ENCODE results near the gene LZTS2. TPM values are rescaled to one million over a fixed set of nuclear protein-coding genes. Genes with fewer than 3 reads are reported as not detected.

LZTS2 gene
- total and polyA plus RNA-seq, 10 of the 15 experiments (the other 5 are each of a cell fraction or from before 2014, with no cell fraction given): 0.08 to 13.4 (median 7.2) TPM

DNA sequence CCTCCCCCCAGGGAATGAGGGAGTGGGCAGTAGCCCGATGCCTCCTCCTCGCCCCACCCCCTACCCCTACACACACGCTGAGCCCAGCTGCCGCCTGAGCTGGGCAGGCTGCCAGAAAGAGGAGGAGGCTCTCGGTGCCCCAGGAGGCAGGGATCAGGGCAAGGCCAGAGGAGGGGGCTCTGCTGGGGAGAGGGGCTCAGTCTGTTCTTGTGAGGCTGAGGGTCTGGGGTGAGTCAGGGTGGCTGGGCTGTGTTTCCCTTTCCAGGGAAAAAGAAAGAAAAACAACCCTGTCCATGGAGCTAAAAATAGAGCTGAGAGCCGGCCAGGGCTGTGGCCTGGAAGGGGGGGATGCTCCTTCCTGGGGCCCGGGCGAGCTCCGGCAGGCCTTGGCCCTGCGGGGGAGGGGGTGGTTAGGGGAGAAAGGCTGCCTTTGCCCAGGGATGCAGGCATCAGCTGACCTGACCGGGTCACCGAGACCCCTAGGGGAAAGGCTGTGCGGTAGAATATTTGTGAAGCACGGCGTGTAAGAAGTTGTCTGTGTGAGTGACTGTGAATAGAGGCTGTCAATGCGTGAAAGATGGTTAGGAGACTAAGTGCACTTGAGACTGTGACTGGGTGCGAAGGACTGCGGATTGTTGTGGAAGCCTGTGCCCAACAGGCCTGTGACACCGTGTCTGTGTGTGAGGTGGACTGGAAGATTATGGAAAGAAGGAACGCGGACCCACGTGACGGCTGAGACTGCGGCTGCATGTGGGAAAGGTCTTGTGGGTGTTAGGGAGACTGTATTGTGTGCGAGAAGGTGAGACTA is 1.2 kb upstream of the LZTS2 start (continued):
- TF ChIP-seq TBL1XR1 (IDR thresholded peaks at IDR 0.05; ENCODE audit: low read depth, low read length) (no peak), POLR2AphosphoS2 (IDR thresholded peaks at IDR 0.05; ENCODE audit: low read depth, low read length) (no peak), SUZ12 (IDR thresholded peaks at IDR 0.05; ENCODE audit: unreplicated experiment) (no peak), JUND (IDR thresholded peaks at IDR 0.05; ENCODE audit: low read depth, low read length) (no peak), NFXL1 (IDR thresholded peaks at IDR 0.05; ENCODE audit: borderline replicate concordance) (no peak), CBX3 (IDR thresholded peaks at IDR 0.05; ENCODE audit: borderline replicate concordance, low read depth) (no peak), EED (IDR thresholded peaks at IDR 0.05; ENCODE audit: low read depth) (peak; percentile 6; the same call in 1 of the 2 replicates), SMAD1 (IDR thresholded peaks at IDR 0.05; ENCODE audit: low read depth, partially characterized antibody) (peak; percentile 88), PAX8 (IDR thresholded peaks at IDR 0.05) (no peak), BCL11A (IDR thresholded peaks at IDR 0.05; ENCODE audit: low read depth, low read length) (no peak), ZBTB4 (CRISPR knock-in tag; IDR thresholded peaks at IDR 0.05) (no peak), CHD2 (IDR thresholded peaks at IDR 0.05; ENCODE audit: borderline replicate concordance, low read depth, low read length) (0 out of 2 replicates have a peak, but pooled peaks have one; percentile 37), BACH1 (IDR thresholded peaks at IDR 0.05; ENCODE audit: borderline replicate concordance) (peak; percentile 19; the same call in 1 of the 2 replicates), ASH2L (IDR thresholded peaks at IDR 0.05; ENCODE audit: borderline replicate concordance, low read depth) (no peak), JUNB (IDR thresholded peaks at IDR 0.05) (no peak), NRF1 (conservative IDR thresholded peaks at IDR 0.05; ENCODE audit: low read depth, low read length) (no peak), ZZZ3 (IDR thresholded peaks at IDR 0.05; ENCODE audit: control insufficient read depth, insufficient read length, low read depth) (no peak), LARP7 (IDR thresholded peaks at IDR 0.05) (no peak), SP1 (IDR thresholded peaks at IDR 0.05; ENCODE audit: low read depth, low read length) (no peak), TCF3 (IDR thresholded peaks at IDR 0.05; ENCODE audit: borderline replicate concordance, insufficient read depth, low read depth, low read length) (peak; percentile 74), RAD51 (IDR thresholded peaks at IDR 0.05) (peak; percentile 70; the same call in 1 of the 2 replicates), NFYB (IDR thresholded peaks at IDR 0.05; ENCODE audit: insufficient read depth, low read depth, low read length) (no peak)
- TF ChIP-seq, protein P1, sequence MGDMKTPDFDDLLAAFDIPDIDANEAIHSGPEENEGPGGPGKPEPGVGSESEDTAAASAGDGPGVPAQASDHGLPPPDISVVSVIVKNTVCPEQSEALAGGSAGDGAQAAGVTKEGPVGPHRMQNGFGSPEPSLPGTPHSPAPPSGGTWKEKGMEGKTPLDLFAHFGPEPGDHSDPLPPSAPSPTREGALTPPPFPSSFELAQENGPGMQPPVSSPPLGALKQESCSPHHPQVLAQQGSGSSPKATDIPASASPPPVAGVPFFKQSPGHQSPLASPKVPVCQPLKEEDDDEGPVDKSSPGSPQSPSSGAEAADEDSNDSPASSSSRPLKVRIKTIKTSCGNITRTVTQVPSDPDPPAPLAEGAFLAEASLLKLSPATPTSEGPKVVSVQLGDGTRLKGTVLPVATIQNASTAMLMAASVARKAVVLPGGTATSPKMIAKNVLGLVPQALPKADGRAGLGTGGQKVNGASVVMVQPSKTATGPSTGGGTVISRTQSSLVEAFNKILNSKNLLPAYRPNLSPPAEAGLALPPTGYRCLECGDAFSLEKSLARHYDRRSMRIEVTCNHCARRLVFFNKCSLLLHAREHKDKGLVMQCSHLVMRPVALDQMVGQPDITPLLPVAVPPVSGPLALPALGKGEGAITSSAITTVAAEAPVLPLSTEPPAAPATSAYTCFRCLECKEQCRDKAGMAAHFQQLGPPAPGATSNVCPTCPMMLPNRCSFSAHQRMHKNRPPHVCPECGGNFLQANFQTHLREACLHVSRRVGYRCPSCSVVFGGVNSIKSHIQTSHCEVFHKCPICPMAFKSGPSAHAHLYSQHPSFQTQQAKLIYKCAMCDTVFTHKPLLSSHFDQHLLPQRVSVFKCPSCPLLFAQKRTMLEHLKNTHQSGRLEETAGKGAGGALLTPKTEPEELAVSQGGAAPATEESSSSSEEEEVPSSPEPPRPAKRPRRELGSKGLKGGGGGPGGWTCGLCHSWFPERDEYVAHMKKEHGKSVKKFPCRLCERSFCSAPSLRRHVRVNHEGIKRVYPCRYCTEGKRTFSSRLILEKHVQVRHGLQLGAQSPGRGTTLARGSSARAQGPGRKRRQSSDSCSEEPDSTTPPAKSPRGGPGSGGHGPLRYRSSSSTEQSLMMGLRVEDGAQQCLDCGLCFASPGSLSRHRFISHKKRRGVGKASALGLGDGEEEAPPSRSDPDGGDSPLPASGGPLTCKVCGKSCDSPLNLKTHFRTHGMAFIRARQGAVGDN (IDR thresholded peaks at IDR 0.05): no peak
- TF ChIP-seq, protein P2, sequence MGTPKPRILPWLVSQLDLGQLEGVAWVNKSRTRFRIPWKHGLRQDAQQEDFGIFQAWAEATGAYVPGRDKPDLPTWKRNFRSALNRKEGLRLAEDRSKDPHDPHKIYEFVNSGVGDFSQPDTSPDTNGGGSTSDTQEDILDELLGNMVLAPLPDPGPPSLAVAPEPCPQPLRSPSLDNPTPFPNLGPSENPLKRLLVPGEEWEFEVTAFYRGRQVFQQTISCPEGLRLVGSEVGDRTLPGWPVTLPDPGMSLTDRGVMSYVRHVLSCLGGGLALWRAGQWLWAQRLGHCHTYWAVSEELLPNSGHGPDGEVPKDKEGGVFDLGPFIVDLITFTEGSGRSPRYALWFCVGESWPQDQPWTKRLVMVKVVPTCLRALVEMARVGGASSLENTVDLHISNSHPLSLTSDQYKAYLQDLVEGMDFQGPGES (IDR thresholded peaks at IDR 0.05): no peak
